Lower lobe of right lung (tissue), 2 donors: Measurements from ENCODE around the gene UBE2H. TPM values are rescaled to one million over a fixed set of nuclear protein-coding genes. Genes with fewer than 3 reads are reported as not detected.
A peak's percentile ranks its signal among the peaks of the same experiment; 100 is the strongest.
"Not testable (repeated sequence)": the region's sequence is repeated elsewhere in the genome, so short reads cannot be mapped to it uniquely, and the experiment has no call there.

Experiments
- ATAC-seq, 2 donors: fragments of 200-7000 bp; cut with Tn5 transposase; one replicate each; pipeline ENCODE4 v1.9.1; 2020 to 2022; ENCODE audit warnings: mild to moderate bottlenecking in 2 of 2, moderate library complexity in 2 of 2
- DNase-seq: peaks from one replicate; pipeline ENCODE4 v3.0.0-alpha.2; 2020
- H3K27ac ChIP-seq: fragments of 200-600 bp; one replicate; pipeline ENCODE4 v1.8.0; 2022
- H3K27me3 ChIP-seq: fragments of 200-600 bp; one replicate; pipeline ENCODE4 v1.8.0; 2022; ENCODE audit warnings: low read depth
- H3K36me3 ChIP-seq: fragments of 200-600 bp; one replicate; pipeline ENCODE4 v1.8.0; 2022; ENCODE audit warnings: mild to moderate bottlenecking
- H3K4me1 ChIP-seq: fragments of 200-600 bp; one replicate; pipeline ENCODE4 v1.8.0; 2022
- H3K4me3 ChIP-seq: fragments of 200-600 bp; one replicate; pipeline ENCODE4 v1.8.0; 2022; ENCODE audit warnings: mild to moderate bottlenecking
- H3K9me3 ChIP-seq: fragments of 200-600 bp; one replicate; pipeline ENCODE4 v1.8.0; 2022
- intact Hi-C: fragments of 100-400 bp; cut with DNase I; formaldehyde crosslinking; loops from one replicate; pipeline ENCODE4 v1.11.0; 2022
- total RNA-seq: library from RNA; stranded (reverse); fragmentation: NEBNext Ultra II Directional; extraction: Animal tissue kit (Norgen Biotek cat#: 25700); gene quantifications from one replicate; pipeline ENCODE4 v1.2.1, GENCODE V29; 2021
- TF ChIP-seq, protein P1 (sequence below): fragments of 200-600 bp; IDR thresholded peaks from one replicate; pipeline ENCODE4 v1.8.0; 2022; ENCODE audit warnings: antibody characterized with exemption, mild to moderate bottlenecking
- donor health status: DM: no; HTN: yes; CAD: no; lungs with severe emphysema.

Gene UBE2H
- total RNA-seq, 1 donor from 2014 or later = 76.7 TPM

DNA sequence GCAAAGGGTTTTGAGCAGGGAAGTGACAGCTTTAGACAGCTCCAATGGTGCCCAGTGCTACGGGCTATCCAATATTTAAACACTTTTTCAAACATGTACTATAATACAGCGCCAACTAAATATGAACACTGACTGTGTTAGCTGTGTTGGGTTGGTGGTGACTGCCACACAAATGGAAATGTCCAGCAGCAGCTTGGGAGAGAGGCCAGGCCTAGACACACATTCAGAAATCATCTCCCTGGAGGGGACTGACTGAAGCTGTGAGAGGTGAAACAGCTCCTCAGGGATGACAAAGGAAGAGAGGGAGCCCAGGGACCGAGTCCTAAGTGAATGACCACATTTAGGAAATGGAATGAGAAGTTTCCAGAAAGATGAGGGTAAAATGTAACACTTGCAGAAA is 115.8 kb downstream of the UBE2H start:
- Histone ChIP-seq H3K4me3 (no peak overlapping the region), H3K4me1 (peaks cover 15% of the 10 kb centered on the region), H3K27me3 (no peaks in the 10 kb centered on the region), H3K27ac (no peak overlapping the region), H3K36me3 (peaks cover 69% of the 10 kb centered on the region), H3K9me3 (no peaks in the 10 kb centered on the region)
- no peak for DNase-seq
- ATAC-seq = no peak
- TF ChIP-seq, protein P1, sequence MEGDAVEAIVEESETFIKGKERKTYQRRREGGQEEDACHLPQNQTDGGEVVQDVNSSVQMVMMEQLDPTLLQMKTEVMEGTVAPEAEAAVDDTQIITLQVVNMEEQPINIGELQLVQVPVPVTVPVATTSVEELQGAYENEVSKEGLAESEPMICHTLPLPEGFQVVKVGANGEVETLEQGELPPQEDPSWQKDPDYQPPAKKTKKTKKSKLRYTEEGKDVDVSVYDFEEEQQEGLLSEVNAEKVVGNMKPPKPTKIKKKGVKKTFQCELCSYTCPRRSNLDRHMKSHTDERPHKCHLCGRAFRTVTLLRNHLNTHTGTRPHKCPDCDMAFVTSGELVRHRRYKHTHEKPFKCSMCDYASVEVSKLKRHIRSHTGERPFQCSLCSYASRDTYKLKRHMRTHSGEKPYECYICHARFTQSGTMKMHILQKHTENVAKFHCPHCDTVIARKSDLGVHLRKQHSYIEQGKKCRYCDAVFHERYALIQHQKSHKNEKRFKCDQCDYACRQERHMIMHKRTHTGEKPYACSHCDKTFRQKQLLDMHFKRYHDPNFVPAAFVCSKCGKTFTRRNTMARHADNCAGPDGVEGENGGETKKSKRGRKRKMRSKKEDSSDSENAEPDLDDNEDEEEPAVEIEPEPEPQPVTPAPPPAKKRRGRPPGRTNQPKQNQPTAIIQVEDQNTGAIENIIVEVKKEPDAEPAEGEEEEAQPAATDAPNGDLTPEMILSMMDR = no peak
- intact Hi-C loops = no loop called here

- intact Hi-C loops = no loop called here
- peaks cover 72% of the 10 kb centered on the region for H3K36me3 ChIP-seq
- no peaks in the 10 kb centered on the region for H3K27me3 ChIP-seq
- H3K4me3 ChIP-seq = no peak overlapping the region
- TF ChIP-seq, protein P1 = no peak
- peaks cover 14% of the 10 kb centered on the region for H3K4me1 ChIP-seq
- ATAC-seq = peak in 1 of 2 donors; percentile 7
- no peaks in the 10 kb centered on the region for H3K9me3 ChIP-seq
- H3K27ac ChIP-seq = no peak overlapping the region
- DNase-seq = no peak
Observed at GRCh38 chr7:129835569-129835968, 117.2 kb downstream of the UBE2H start.

DNA sequence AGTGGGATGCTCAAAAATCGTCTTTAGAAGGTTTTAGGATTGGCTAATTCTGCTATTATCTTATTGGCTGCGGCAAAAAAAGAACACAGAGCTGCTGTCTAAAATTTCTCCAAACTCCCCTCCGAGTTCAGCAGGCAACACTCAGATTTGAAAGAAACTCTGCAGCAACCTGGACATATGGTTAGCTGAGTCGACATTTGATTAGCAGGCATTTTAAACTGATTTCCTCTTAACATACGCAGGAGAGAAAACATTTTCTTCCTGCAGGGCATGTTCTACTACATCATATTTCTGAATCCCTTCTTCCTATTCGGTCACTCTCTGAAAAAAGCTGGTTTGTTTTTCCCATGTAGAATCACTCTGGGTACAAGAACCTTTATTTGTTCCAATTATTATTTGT is 119.4 kb downstream of the UBE2H start:
- ATAC-seq, DNase-seq, H3K4me3 ChIP-seq, H3K27me3 ChIP-seq, intact Hi-C loops, H3K27ac ChIP-seq, H3K9me3 ChIP-seq: not testable (repeated sequence)
- Histone ChIP-seq H3K4me1 (peaks cover 25% of the 10 kb centered on the region), H3K36me3 (peaks cover 63% of the 10 kb centered on the region)

- Histone ChIP-seq H3K4me1 (peaks cover 25% of the 10 kb centered on the region), H3K4me3 (no peak overlapping the region), H3K9me3 (no peaks in the 10 kb centered on the region), H3K27me3 (no peaks in the 10 kb centered on the region), H3K36me3 (peaks cover 57% of the 10 kb centered on the region), H3K27ac (no peak overlapping the region)
- intact Hi-C loops = no loop called here
- ATAC-seq (no peak), DNase-seq (no peak)
- TF ChIP-seq, protein P1 = no peak
Observed at GRCh38 chr7:129832701-129833227, 120.0 kb downstream of the UBE2H start.

DNA sequence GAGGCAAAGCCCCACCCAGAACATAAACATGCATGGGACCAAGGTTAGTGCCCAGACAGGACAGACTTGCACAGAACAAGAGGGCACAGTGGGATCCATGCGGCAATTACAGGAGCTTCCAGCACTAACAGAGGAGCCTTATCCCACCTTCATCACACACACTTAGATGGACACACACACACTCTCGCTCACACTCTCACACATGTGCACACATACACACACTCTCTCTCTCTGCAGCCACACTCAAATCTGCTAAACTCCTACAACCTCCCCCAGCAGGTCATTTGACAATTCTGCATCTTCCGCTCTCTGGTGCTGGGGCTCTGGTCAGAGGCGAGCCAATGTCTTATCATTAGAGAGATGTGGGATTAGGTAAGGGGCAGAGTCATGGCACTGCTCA is 120.5 kb downstream of the UBE2H start:
- TF ChIP-seq, protein P1 = no peak
- Histone ChIP-seq H3K9me3 (no peaks in the 10 kb centered on the region), H3K4me1 (peaks cover 25% of the 10 kb centered on the region), H3K27ac (peak overlapping the region; percentile 49), H3K4me3 (no peak overlapping the region), H3K36me3 (peaks cover 52% of the 10 kb centered on the region), H3K27me3 (no peaks in the 10 kb centered on the region)
- intact Hi-C loops = no loop called here
- ATAC-seq (no peak), DNase-seq (no peak)

DNA sequence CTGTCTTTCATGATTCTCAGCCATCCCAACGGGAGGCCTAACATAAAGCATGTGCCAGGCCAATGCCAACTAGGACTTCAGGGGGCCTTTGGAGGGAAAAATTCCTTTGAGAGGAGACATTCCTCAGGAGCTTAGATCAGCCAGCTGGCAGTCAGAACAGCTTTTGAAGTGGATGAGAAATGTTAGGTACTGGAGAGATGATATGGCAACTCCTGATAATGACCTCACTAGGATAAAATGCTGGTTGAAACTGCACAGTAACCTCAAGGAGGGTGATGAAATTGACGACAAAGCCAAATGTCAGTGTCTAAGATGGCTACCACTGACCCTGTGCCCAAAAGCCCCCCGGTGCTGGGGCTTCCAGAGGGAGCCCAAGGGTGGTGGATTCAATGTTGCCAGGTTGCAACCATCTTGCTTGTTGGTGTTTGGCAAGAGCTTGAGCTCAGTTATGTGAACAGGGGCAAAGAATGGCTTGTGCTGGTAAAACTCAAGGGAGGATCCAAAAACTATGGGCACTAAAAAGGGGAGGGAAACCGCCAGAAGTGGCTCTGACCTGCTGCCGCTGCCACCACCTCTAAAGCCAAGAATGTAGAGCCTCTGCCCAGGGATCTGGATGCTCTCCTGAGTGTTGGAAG is 121.2 kb downstream of the UBE2H start:
- TF ChIP-seq, protein P1 = no peak
- H3K9me3 ChIP-seq = no peaks in the 10 kb centered on the region
- intact Hi-C loops = no loop called here
- peaks cover 25% of the 10 kb centered on the region for H3K4me1 ChIP-seq
- DNase-seq = no peak
- peak; percentile 59 to 74 for ATAC-seq
- H3K27me3 ChIP-seq = no peaks in the 10 kb centered on the region
- H3K36me3 ChIP-seq = peaks cover 45% of the 10 kb centered on the region
- no peak overlapping the region for H3K4me3 ChIP-seq
- peak overlapping the region; percentile 49 for H3K27ac ChIP-seq
